H1 (cell line): ENCODE results near the gene SPTBN1. TPM values are rescaled to one million over a fixed set of nuclear protein-coding genes. Genes with fewer than 3 reads are reported as not detected.

ENCODE experiments used
- BCL11A ChIP-seq, 2 experiments: IDR thresholded peaks; one replicate each; pipeline ENCODE4 v1.6.1; 2011; ENCODE audit warnings: low read depth in 2 of 2, low read length in 2 of 2, mild to moderate bottlenecking in 2 of 2
- CTCF ChIP-seq, 3 experiments: IDR thresholded peaks; 1 replicate in 2 of 3; 2 replicates in 1 of 3; pipeline versions ENCODE4 v1.5.1 to v1.6.1; 2011; ENCODE audit warnings: low read length in 3 of 3, mild to moderate bottlenecking in 3 of 3, inconsistent platforms in 2 of 3, low read depth in 1 of 3, moderate library complexity in 1 of 3; ENCODE audit not compliant: insufficient read depth in 1 of 3; ENCODE audit errors: control extremely low read depth in 1 of 3
- E2F6 ChIP-seq: IDR thresholded peaks from 2 replicates; pipeline ENCODE4 v1.6.1; 2012; ENCODE audit warnings: inconsistent platforms
- RFX5 ChIP-seq: IDR thresholded peaks from 2 replicates; pipeline ENCODE4 v1.6.1; 2011; ENCODE audit warnings: low read depth, low read length, improper control_type of control experiment, borderline replicate concordance
- SIRT6 ChIP-seq: IDR thresholded peaks from one replicate; pipeline ENCODE4 v1.7.1; 2012; ENCODE audit warnings: low read length, inconsistent platforms
- SIX5 ChIP-seq: IDR thresholded peaks from 2 replicates; pipeline ENCODE4 v1.6.1; 2011; ENCODE audit warnings: mild to moderate bottlenecking, low read depth, low read length
- TAF1 ChIP-seq: IDR thresholded peaks from 2 replicates; pipeline ENCODE4 v1.6.1; 2011; ENCODE audit warnings: mild to moderate bottlenecking, low read depth, low read length
- polyA plus RNA-seq, 7 experiments: library from polyadenylated mRNA; depleted of rRNA in 3 of 7; stranded (reverse) in 5 of 7; unstranded in 2 of 7; fragments of >200 nt in 5 of 7; fragments of 200-250 nt in 2 of 7; gene quantifications; 1 replicate in 5 of 7; 2 replicates in 1 of 7; 4 replicates in 1 of 7; pipeline versions ENCODE4 v1.2.1 to v1.2.3, GENCODE V29; 2011 to 2013; ENCODE audit warnings: missing spikeins in 2 of 7, mixed read lengths in 2 of 7
- total RNA-seq: library from RNA; stranded (reverse); fragmentation: NEBNext Ultra II Directional; extraction: Animal tissue kit (Norgen Biotek cat#: 25700); gene quantifications from 2 replicates; pipeline ENCODE4 v1.2.1, GENCODE V29; 2021

SPTBN1 gene
- total and polyA plus RNA-seq, 2 of the 8 experiments (the other 6 are each of a cell fraction or from before 2014, with no cell fraction given) = 31.8 to 180 TPM

- TF ChIP-seq CTCF (IDR thresholded peaks at IDR 0.05; ENCODE audit: control extremely low read depth in 1 of 3, insufficient read depth in 1 of 3, low read depth in 1 of 3, low read length in 3 of 3) (peak; percentile 25 to 69 (median 54); a peak in 3 of 4 replicates), BCL11A (IDR thresholded peaks at IDR 0.05; ENCODE audit: low read depth in 2 of 2, low read length in 2 of 2) (no peak), TAF1 (no peak), RFX5 (no peak), SIX5 (no peak), SIRT6 (no peak), E2F6 (no peak)
These were observed 41.9 kb downstream of the SPTBN1 start (continued) for GRCh38 chr2:54497763-54498680.
